Measurements from ENCODE around the gene TMEM181. TPM values are rescaled to one million over a fixed set of nuclear protein-coding genes. Genes with fewer than 3 reads are reported as not detected.

The TMEM181 gene
- total RNA-seq, 1 experiment from 2014 or later: 18.7 TPM

DNA sequence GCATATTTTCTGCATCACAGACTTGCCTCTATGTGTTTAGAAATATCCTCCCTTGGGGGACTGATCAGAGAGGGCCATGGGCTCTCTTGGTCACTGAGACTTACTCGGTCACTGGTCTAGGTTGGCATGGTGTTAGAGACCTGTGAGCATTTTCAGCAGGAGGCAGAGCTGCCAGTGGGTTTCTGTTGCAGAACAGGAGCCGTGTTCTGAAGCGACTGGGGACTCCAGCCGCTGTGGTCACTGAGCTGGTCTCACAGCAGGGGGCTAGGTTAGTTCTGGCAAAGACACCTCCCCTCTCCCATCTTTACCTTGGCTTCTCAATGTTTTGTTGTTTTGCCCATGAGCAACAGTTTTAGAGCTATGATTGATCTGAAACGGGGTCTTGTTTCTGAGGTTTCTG lies 8.7 kb downstream of the TMEM181 start:
- Histone ChIP-seq H3K27me3 (ENCODE audit: insufficient read depth, low read depth) (no peaks in the 10 kb centered on the region), H3K9me3 (ENCODE audit: insufficient read depth, low read depth) (no peaks in the 10 kb centered on the region), H3F3A (ENCODE audit: insufficient read depth, low read depth) (peaks cover 27% of the 10 kb centered on the region), H3K9me2 (ENCODE audit: insufficient read depth) (no peaks in the 10 kb centered on the region), H3K4me1 (replicated peaks; ENCODE audit: insufficient read depth) (peaks cover 34% of the 10 kb centered on the region), H3K36me3 (ENCODE audit: low read depth) (0 out of 2 replicates have a peak, but pooled peaks cover 6% of the 10 kb centered on the region), H4K20me1 (ENCODE audit: insufficient read depth) (peaks cover 37% of the 10 kb centered on the region), H3K27ac (peak overlapping the region; percentile 3; the same call in 1 of the 2 replicates), H3K4me3 (no peak overlapping the region), H2AFZ (no peak overlapping the region), H3K79me2 (ENCODE audit: low read depth) (peaks cover 85% of the 10 kb centered on the region), H3K4me2 (no peak overlapping the region)
- DNase-seq: no peak
- no TSS peak for BruUV-seq (replicated peaks)
- POLR2A ChIA-PET (ENCODE audit: unreplicated experiment): no interaction called here
- intact Hi-C loops (cut with micrococcal nuclease; ENCODE audit: unreplicated experiment): no loop called here
- no peak for TF ChIP-seq EZH2 (IDR thresholded peaks at IDR 0.05; ENCODE audit: low read depth)
- TF ChIP-seq, protein P1, sequence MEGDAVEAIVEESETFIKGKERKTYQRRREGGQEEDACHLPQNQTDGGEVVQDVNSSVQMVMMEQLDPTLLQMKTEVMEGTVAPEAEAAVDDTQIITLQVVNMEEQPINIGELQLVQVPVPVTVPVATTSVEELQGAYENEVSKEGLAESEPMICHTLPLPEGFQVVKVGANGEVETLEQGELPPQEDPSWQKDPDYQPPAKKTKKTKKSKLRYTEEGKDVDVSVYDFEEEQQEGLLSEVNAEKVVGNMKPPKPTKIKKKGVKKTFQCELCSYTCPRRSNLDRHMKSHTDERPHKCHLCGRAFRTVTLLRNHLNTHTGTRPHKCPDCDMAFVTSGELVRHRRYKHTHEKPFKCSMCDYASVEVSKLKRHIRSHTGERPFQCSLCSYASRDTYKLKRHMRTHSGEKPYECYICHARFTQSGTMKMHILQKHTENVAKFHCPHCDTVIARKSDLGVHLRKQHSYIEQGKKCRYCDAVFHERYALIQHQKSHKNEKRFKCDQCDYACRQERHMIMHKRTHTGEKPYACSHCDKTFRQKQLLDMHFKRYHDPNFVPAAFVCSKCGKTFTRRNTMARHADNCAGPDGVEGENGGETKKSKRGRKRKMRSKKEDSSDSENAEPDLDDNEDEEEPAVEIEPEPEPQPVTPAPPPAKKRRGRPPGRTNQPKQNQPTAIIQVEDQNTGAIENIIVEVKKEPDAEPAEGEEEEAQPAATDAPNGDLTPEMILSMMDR (conservative IDR thresholded peaks at IDR 0.05): no peak
- CTCF ChIA-PET: no interaction called here

- ChIA-PET POLR2A (ENCODE audit: unreplicated experiment) (no interaction called here), CTCF (no interaction called here)
- Histone ChIP-seq H3K9me2 (ENCODE audit: insufficient read depth) (no peaks in the 10 kb centered on the region), H3K79me2 (ENCODE audit: low read depth) (peaks cover 85% of the 10 kb centered on the region), H3K27ac (no peak overlapping the region), H3K9me3 (ENCODE audit: insufficient read depth, low read depth) (no peaks in the 10 kb centered on the region), H3K27me3 (ENCODE audit: insufficient read depth, low read depth) (no peaks in the 10 kb centered on the region), H3K4me2 (no peak overlapping the region), H2AFZ (no peak overlapping the region), H4K20me1 (ENCODE audit: insufficient read depth) (peaks cover 33% of the 10 kb centered on the region), H3K36me3 (ENCODE audit: low read depth) (0 out of 2 replicates have a peak, but pooled peaks cover 4% of the 10 kb centered on the region), H3K4me3 (no peak overlapping the region), H3K4me1 (replicated peaks; ENCODE audit: insufficient read depth) (peaks cover 30% of the 10 kb centered on the region), H3F3A (ENCODE audit: insufficient read depth, low read depth) (peaks cover 22% of the 10 kb centered on the region)
- DNase-seq: no peak
- BruUV-seq (replicated peaks): no TSS peak
- intact Hi-C loops (cut with micrococcal nuclease; ENCODE audit: unreplicated experiment): no loop called here
- TF ChIP-seq, protein P1 (conservative IDR thresholded peaks at IDR 0.05): no peak
- TF ChIP-seq EZH2 (IDR thresholded peaks at IDR 0.05; ENCODE audit: low read depth): no peak
Measured at GRCh38 chr6:158569036-158569435, 9.1 kb downstream of the TMEM181 start.

- DNase-seq: no peak
- peaks cover 28% of the 10 kb centered on the region for H3K4me1 ChIP-seq (replicated peaks; ENCODE audit: insufficient read depth)
- H3F3A ChIP-seq (ENCODE audit: insufficient read depth, low read depth): peaks cover 24% of the 10 kb centered on the region
- H3K4me3 ChIP-seq: no peak overlapping the region
- no TSS peak for BruUV-seq (replicated peaks)
- TF ChIP-seq EZH2 (IDR thresholded peaks at IDR 0.05; ENCODE audit: low read depth): no peak
- TF ChIP-seq, protein P1 (conservative IDR thresholded peaks at IDR 0.05): no peak
- peaks cover 85% of the 10 kb centered on the region for H3K79me2 ChIP-seq (ENCODE audit: low read depth)
- H3K27ac ChIP-seq: no peak overlapping the region
- H3K9me3 ChIP-seq (ENCODE audit: insufficient read depth, low read depth): no peaks in the 10 kb centered on the region
- H3K27me3 ChIP-seq (ENCODE audit: insufficient read depth, low read depth): no peaks in the 10 kb centered on the region
- ChIA-PET POLR2A (ENCODE audit: unreplicated experiment) (no interaction called here), CTCF (no interaction called here)
- no peaks in the 10 kb centered on the region for H3K9me2 ChIP-seq (ENCODE audit: insufficient read depth)
- no peak overlapping the region for H3K4me2 ChIP-seq
- peaks cover 19% of the 10 kb centered on the region; the same call in 1 of the 2 replicates for H3K36me3 ChIP-seq (ENCODE audit: low read depth)
- H2AFZ ChIP-seq: no peak overlapping the region
- peaks cover 20% of the 10 kb centered on the region for H4K20me1 ChIP-seq (ENCODE audit: insufficient read depth)
- intact Hi-C loops (cut with micrococcal nuclease; ENCODE audit: unreplicated experiment): no loop called here
Measured at GRCh38 chr6:158570681-158570962, 10.7 kb downstream of the TMEM181 start.

Data from PC-9 (cell line).